Epidermal melanocyte (primary cell): ENCODE measurements around the gene CDC42EP2.
A peak's percentile ranks its signal among the peaks of the same experiment; 100 is the strongest.
"Not testable (repeated sequence)": the region's sequence is repeated elsewhere in the genome, so short reads cannot be mapped to it uniquely, and the experiment has no call there.

Experiments used
- DNase-seq: peaks from one replicate; pipeline ENCODE4 v3.0.0; 2011; ENCODE audit warnings: low spot score; ENCODE audit not compliant: insufficient read length

The CDC42EP2 gene

GRCh38 chr11:65317025-65317786 lies 2.5 kb downstream of the CDC42EP2 start:
- DNase-seq: no peak

- no peak for DNase-seq
These were observed 5.9 kb downstream of the CDC42EP2 start for GRCh38 chr11:65320386-65321075.

GRCh38 chr11:65321076-65321475 lies 6.4 kb downstream of the CDC42EP2 start:
- DNase-seq: no peak

GRCh38 chr11:65321828-65322485 lies 7.3 kb downstream of the CDC42EP2 start:
- DNase-seq: no peak

- DNase-seq: no peak
These were observed 9.1 kb downstream of the CDC42EP2 start for GRCh38 chr11:65323813-65324212.

GRCh38 chr11:65325435-65325834 lies 10.8 kb downstream of the CDC42EP2 start:
- DNase-seq: no peak

GRCh38 chr11:65327021-65327420 lies 12.4 kb downstream of the CDC42EP2 start:
- DNase-seq: no peak

- DNase-seq: no peak
These were observed 14.8 kb downstream of the CDC42EP2 start for GRCh38 chr11:65329478-65329877.

- DNase-seq: peak; percentile 62
These were observed 15.3 kb downstream of the CDC42EP2 start for GRCh38 chr11:65329944-65330403.

GRCh38 chr11:65330544-65330943 lies 15.9 kb downstream of the CDC42EP2 start:
- DNase-seq: no peak

GRCh38 chr11:65332591-65332990 lies 17.9 kb downstream of the CDC42EP2 start:
- not testable (repeated sequence) for DNase-seq

- DNase-seq: no peak
These were observed 20.1 kb downstream of the CDC42EP2 start for GRCh38 chr11:65334696-65335295.

- DNase-seq: no peak
These were observed 24.0 kb downstream of the CDC42EP2 start for GRCh38 chr11:65338676-65339075.

- DNase-seq: no peak
These were observed 25.6 kb downstream of the CDC42EP2 start for GRCh38 chr11:65340226-65340625.

- DNase-seq: no peak
These were observed 27.2 kb downstream of the CDC42EP2 start for GRCh38 chr11:65341856-65342255.

GRCh38 chr11:65351511-65351910 lies 36.8 kb downstream of the CDC42EP2 start:
- DNase-seq: no peak

- no peak for DNase-seq
These were observed 38.1 kb downstream of the CDC42EP2 start for GRCh38 chr11:65352783-65353182.

GRCh38 chr11:65353376-65353775 lies 38.7 kb downstream of the CDC42EP2 start:
- DNase-seq: no peak

- no peak for DNase-seq
These were observed 39.2 kb downstream of the CDC42EP2 start for GRCh38 chr11:65353900-65354264.

GRCh38 chr11:65354265-65355012 lies 39.8 kb downstream of the CDC42EP2 start, which contains the start of gene TIGD3:
Gene TIGD3, plus strand, starts transcription at chr11:65354751. Its CDS starts 1,058 bp downstream, at chr11:65355809.
- peak; percentile 99 for DNase-seq
